ENCODE data around the gene RSPH3. TPM values are rescaled to one million over a fixed set of nuclear protein-coding genes. Genes with fewer than 3 reads are reported as not detected.

Gene RSPH3
- polyA plus RNA-seq, 1 donor: 21.1 TPM

DNA sequence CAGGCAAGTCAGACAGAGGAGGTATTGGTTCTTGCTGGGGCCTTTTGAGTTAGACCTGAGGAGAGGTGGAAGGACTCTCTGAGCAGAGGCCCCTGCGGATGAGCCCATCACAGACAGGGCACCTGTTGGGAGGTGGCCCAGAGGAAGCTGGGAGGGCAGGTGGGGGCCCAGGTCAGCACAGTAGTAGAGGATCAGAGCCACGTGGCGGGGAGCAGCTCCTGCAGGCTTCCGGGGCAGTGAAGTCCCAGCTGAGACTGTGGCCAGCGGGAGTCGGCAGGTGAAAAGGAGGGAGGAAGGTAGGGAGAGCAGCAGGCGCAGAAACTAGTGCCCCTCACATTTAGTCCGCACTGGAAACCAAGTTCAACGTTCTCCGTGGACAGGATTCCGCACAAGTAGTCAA lies 61.8 kb downstream of the RSPH3 start:
- no peak for DNase-seq

GRCh38 chr6:158934157-158934556 lies 65.8 kb downstream of the RSPH3 start:
- DNase-seq: no peak

GRCh38 chr6:158933079-158933595 lies 66.9 kb downstream of the RSPH3 start:
- DNase-seq: no peak

- DNase-seq: no peak
These were observed 71.9 kb downstream of the RSPH3 start for GRCh38 chr6:158928068-158928467.

DNA sequence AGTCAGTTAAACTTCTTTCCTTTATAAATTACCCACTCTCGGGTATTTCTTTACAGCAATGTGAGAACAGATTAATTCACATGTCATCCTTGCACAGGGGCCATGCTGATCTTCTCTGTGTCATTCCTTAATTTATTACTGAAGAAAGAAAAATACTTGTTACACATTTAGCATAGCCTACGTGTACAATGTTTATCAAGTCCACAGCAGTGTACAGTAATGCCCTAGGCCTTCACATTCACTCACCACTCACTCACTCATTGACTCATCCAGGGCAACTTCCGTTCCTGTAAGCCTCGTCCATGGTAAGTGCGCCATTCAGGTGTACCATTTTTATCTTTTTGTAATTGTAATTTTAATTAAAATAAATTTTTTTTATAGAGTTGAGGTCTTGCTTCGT lies 73.6 kb downstream of the RSPH3 start:
- DNase-seq: no peak

DNA sequence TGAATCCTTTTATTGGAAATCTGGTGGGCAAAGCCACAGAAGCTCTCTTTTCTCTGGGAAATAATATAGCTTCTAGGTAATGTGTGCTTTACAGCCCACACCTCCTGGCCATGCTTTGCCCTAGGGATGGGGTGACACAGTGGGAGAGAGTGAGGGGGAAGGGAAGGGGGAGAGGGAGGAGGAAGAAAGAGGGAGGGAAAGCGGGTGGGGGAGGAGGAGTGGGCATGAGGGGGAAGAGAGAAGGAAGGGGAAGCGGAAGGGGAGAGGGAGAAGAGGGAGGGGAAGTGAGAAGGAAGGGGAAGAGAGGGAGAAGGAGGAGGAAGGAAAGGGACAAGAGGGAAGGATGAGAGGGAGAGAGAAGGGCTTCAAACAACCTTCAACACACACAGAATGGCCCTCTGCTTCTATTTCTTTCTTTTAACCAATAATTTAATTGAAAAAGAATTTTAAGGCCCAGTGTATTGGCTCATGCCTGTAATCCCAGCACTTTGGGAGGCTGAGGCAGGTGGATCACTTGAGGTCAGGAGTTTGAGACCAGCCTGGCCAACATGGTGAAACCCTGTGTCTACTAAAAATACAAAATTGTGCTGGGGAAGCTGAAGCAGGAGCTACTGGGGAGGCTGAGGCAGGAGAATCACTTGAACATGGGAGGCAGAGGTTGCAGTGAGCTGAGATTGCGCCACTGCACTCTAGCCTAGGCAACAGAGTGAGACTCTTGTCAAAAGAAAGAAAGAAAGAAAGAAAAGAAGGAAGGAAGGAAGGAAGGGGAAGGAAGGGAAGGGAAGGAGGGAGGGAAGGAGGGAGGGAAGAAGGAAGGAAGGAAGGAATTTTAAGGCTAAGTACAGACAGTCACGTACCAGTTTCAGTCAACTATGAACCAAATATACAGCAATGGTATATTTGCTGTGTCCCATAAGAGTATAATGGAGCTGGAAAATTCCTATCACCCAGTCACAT lies 75.2 kb downstream of the RSPH3 start:
- no peak for DNase-seq

DNA sequence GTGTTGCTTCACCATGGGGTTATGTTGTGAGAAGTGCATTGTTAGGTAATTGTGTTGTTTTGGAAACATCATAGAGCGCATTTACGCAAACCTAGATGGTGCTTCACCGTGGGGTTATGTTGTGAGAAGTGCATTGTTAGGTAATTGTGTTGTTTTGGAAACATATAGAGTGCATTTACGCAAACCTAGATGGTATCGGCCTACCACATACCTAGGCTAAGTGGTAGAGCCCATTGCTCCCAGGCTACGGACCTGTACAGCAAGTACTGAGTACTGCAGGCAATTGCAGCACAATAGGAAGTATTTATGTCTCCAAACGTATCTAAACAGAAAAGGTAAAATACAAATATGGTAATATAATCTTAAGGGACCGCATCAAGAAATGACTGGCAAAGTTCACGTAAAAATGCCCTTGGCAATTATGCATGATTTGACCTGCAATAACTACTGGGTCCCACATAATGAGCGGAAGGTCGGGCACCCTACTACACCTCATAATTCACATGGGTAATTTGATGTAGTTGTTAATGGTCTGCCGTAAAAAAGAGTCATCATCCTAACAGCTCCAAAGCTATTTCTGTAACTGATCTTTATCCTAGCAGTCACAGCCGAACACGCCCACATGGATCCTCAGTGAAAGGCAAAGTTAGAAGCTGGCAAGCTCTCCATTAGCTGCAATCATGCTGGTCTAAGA lies 76.0 kb downstream of the RSPH3 start:
- no peak for DNase-seq

Other genes starting within 250 kb of the RSPH3 start
- gene EZR, start 180.8 kb downstream of the RSPH3 start, polyA plus RNA-seq (ENCODE audit: insufficient read length): 249 TPM
- 0.78 TPM for gene TAGAP, start 44.8 kb upstream of the RSPH3 start, polyA plus RNA-seq (ENCODE audit: insufficient read length)
- 6.3 TPM for gene FNDC1, start 169.2 kb upstream of the RSPH3 start, polyA plus RNA-seq (ENCODE audit: insufficient read length)

Data from left kidney (tissue), 2 donors.